ENCODE measurements around the gene SLC27A4. TPM values are rescaled to one million over a fixed set of nuclear protein-coding genes. Genes with fewer than 3 reads are reported as not detected.

Gene SLC27A4
- total RNA-seq, 6 experiments from 2014 or later = 15.8 to 97.3 (median 24.1) TPM

DNA sequence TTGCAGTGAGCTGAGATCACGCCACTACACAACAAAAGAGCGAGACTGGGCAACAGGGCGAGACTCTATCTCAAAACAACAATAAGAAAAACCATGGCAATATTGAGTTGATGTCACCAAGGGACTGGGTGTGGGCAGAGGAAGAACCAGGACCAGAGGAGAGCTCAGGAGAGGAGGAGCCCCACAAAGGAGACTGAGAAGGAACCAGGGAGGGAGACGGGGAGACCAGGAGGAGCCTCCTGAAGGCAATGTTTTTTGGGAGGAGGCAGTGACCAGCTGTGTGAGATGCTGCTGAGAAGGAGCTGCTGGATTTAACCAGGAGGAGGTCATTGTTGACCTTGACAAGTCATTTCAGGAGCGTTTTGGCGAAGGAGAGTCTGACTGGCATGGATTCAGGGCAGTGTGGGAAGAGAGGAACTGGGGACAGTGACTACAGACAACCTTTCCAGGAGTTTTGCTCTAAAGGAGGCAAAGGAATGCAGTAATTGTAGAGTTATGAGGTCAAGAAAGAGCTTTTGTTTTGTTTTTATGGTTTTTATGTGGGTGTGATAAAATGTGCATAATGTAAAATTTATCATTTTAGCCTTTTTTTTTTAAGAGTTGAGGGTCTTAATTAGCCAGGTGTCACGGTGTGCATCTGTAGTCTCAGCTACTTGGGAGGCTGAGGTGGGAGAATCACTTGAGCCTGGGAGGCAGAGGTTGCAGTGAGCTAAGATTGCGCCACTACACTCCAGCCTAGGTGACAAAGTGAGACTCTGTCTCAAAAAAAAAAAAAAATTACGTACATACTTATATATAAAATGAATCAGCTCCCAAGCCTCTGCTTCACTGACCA lies 36.0 kb upstream of the SLC27A4 start:
- DNase-seq (no peak), ATAC-seq (no peak)
- H3K4me1 ChIP-seq = no peaks in the 10 kb centered on the region
- TF ChIP-seq, protein P1, sequence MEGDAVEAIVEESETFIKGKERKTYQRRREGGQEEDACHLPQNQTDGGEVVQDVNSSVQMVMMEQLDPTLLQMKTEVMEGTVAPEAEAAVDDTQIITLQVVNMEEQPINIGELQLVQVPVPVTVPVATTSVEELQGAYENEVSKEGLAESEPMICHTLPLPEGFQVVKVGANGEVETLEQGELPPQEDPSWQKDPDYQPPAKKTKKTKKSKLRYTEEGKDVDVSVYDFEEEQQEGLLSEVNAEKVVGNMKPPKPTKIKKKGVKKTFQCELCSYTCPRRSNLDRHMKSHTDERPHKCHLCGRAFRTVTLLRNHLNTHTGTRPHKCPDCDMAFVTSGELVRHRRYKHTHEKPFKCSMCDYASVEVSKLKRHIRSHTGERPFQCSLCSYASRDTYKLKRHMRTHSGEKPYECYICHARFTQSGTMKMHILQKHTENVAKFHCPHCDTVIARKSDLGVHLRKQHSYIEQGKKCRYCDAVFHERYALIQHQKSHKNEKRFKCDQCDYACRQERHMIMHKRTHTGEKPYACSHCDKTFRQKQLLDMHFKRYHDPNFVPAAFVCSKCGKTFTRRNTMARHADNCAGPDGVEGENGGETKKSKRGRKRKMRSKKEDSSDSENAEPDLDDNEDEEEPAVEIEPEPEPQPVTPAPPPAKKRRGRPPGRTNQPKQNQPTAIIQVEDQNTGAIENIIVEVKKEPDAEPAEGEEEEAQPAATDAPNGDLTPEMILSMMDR (IDR thresholded peaks at IDR 0.05) = no peak
- TF ChIP-seq POLR2A (IDR thresholded peaks at IDR 0.05) = no peak
- no peak overlapping the region for H3K4me3 ChIP-seq
- intact Hi-C loops (cut with DNase I) = no loop called here
- H3K27ac ChIP-seq = no peak overlapping the region
- H3K27me3 ChIP-seq = no peaks in the 10 kb centered on the region
- no peaks in the 10 kb centered on the region for H3K9me3 ChIP-seq
- H3K36me3 ChIP-seq = peaks cover 0 to 9% (median 3%) of the 10 kb centered on the region in 4 donors
- 88% methylated on average over 9 of the region's 9 CpGs for WGBS (ENCODE audit: insufficient coverage, low coverage, low lambda C conversion rate, missing lambda C conversion rate)

DNA sequence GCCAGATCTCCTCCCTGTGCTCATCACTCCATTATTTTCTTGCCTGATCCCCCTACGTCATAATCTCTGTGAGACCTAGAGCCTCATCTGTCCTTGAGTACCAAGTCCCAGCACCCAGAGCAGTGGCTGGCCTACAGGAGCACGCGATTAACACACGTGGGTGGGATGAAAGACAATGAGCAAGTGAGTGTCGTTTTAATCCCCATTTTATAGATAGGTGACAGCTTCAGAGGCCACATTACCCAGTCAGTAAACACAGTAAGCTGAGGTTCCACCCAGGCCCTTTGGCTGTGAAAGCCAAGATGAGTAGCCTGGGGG lies 35.4 kb upstream of the SLC27A4 start:
- DNase-seq = no peak
- H3K4me1 ChIP-seq = peaks cover 0 to 4% (median 0%) of the 10 kb centered on the region in 4 donors
- WGBS (ENCODE audit: insufficient coverage, low coverage, low lambda C conversion rate, missing lambda C conversion rate) = 70% methylated on average over 5 of the region's 5 CpGs
- no peak for TF ChIP-seq POLR2A (IDR thresholded peaks at IDR 0.05)
- TF ChIP-seq, protein P1 (IDR thresholded peaks at IDR 0.05) = no peak
- no peak overlapping the region for H3K4me3 ChIP-seq
- H3K27me3 ChIP-seq = no peaks in the 10 kb centered on the region
- H3K27ac ChIP-seq = no peak overlapping the region
- no peak for ATAC-seq
- H3K36me3 ChIP-seq = peaks cover 0 to 14% (median 5%) of the 10 kb centered on the region in 4 donors
- intact Hi-C loops (cut with DNase I) = no loop called here
- H3K9me3 ChIP-seq = no peaks in the 10 kb centered on the region

DNA sequence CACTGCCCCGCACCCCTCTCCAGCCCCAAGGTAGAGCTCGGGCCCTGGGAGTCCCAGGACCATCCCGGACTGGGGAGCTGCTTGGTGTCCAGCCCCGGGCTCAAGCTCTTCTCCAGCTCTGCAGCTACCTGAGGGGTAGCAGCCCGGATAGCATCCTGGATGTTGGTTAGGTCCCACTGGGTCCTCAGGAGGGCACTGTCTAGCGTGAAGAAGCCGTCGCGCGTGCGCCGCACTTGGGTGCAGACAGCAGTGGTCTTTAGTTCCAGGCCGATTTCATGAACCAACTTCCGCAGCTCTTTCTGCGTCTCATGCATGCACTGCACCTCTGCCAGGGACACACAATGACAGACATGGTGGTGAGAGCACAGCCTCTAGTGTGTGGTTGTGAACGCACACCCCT lies 30.8 kb upstream of the SLC27A4 start:
- H3K4me1 ChIP-seq = peaks cover 0 to 19% (median 6%) of the 10 kb centered on the region in 4 donors
- TF ChIP-seq, protein P1 (IDR thresholded peaks at IDR 0.05) = no peak
- TF ChIP-seq POLR2A (IDR thresholded peaks at IDR 0.05) = no peak
- DNase-seq = no peak
- no peak overlapping the region for H3K4me3 ChIP-seq
- H3K36me3 ChIP-seq = peaks cover 0 to 28% (median 11%) of the 10 kb centered on the region in 4 donors
- no peaks in the 10 kb centered on the region for H3K27me3 ChIP-seq
- H3K9me3 ChIP-seq = no peaks in the 10 kb centered on the region
- peak overlapping the region in 1 of 3 donors; percentile 55 for H3K27ac ChIP-seq
- 93% methylated on average over 3 of the region's 16 CpGs for WGBS (ENCODE audit: insufficient coverage, low coverage, low lambda C conversion rate, missing lambda C conversion rate)
- ATAC-seq = no peak
- intact Hi-C loops (cut with DNase I) = no loop called here

DNA sequence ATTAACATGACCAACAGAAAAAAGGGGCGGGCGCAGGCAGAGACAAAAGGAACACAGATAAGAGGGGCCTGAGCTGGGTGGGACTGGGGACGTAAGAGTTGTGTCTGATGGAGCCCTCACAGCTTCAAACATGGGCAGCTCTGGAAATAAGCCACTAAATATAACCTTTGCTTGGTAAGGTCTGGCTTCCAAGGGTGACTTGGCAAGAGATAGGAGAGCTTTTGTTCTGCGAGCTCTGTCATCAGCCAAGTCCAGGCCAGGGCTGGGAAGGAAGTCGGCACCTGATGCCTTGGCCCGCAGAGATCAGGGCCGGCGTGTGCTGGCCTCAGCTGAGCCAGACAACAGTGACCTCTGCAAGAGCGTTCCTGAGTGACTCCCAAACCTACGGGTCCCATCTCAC lies 29.9 kb upstream of the SLC27A4 start:
- Histone ChIP-seq H3K4me1 (peaks cover 0 to 19% (median 6%) of the 10 kb centered on the region in 4 donors), H3K27me3 (no peaks in the 10 kb centered on the region), H3K27ac (peak overlapping the region in 1 of 3 donors; percentile 55), H3K4me3 (no peak overlapping the region), H3K9me3 (no peaks in the 10 kb centered on the region), H3K36me3 (peaks cover 0 to 35% (median 13%) of the 10 kb centered on the region in 4 donors)
- ATAC-seq (peak; percentile 87 to 94 (median 92)), DNase-seq (peak; percentile 61 to 82 (median 81))
- no peak for TF ChIP-seq POLR2A (IDR thresholded peaks at IDR 0.05)
- TF ChIP-seq, protein P1 (IDR thresholded peaks at IDR 0.05) = no peak
- 45% methylated on average over 3 of the region's 10 CpGs for WGBS (ENCODE audit: insufficient coverage, low coverage, low lambda C conversion rate, missing lambda C conversion rate)
- intact Hi-C loops (cut with DNase I) = no loop called here
